Gastroesophageal sphincter (tissue), 4 donors: Measurements from ENCODE around the gene ARHGAP22. TPM values are rescaled to one million over a fixed set of nuclear protein-coding genes. Genes with fewer than 3 reads are reported as not detected.

Source experiments
- ATAC-seq: fragments of 150-250 bp; one replicate; pipeline ENCODE4 v1.9.1; 2016; ENCODE audit warnings: mild to moderate bottlenecking, moderate library complexity
- H3K27ac ChIP-seq, 4 donors: fragments of 200-600 bp; sonication (generic) in 3 of 4; 1 replicate in 3 of 4; 2 replicates in 1 of 4; pipeline ENCODE4 v1.5.1; 2016 to 2019
- H3K27me3 ChIP-seq: fragments of 200-600 bp; sonication (generic); one replicate; pipeline ENCODE4 v1.5.1; 2019
- H3K36me3 ChIP-seq, 2 donors: fragments of 200-600 bp; sonication (generic); one replicate each; pipeline ENCODE4 v1.5.1; 2019; ENCODE audit warnings: control low read depth in 1 of 2
- H3K4me1 ChIP-seq, 3 donors: fragments of 200-600 bp; sonication (generic); 1 replicate in 2 of 3; 2 replicates in 1 of 3; pipeline ENCODE4 v1.5.1; 2016 to 2019; ENCODE audit warnings: control low read depth in 2 of 3
- H3K4me3 ChIP-seq, 2 donors: fragments of 200-600 bp; sonication (generic); one replicate each; pipeline ENCODE4 v1.5.1; 2019; ENCODE audit warnings: mild to moderate bottlenecking in 1 of 2, moderate library complexity in 1 of 2
- H3K9me3 ChIP-seq, 3 donors: fragments of 200-600 bp; sonication (generic); one replicate each; pipeline ENCODE4 v1.5.1; 2017 to 2019; ENCODE audit warnings: control low read depth in 2 of 3
- CTCF ChIP-seq, 4 experiments: fragments of 200-600 bp in 2 of 4; fragments of 450-650 bp in 2 of 4; sonication (generic) in 1 of 4; IDR thresholded peaks; one replicate each; pipeline ENCODE4 v1.5.1; 2017 to 2019; ENCODE audit warnings: antibody characterized with exemption in 4 of 4, mild to moderate bottlenecking in 2 of 4, moderate library complexity in 2 of 4
- EP300 ChIP-seq: sonication (generic); formaldehyde crosslinking; IDR thresholded peaks from one replicate; pipeline ENCODE4 v1.6.1; 2017; ENCODE audit warnings: antibody characterized with exemption, mild to moderate bottlenecking
- POLR2A ChIP-seq, 2 donors: fragments of 450-650 bp; IDR thresholded peaks; one replicate each; pipeline ENCODE4 v1.6.1; 2017; ENCODE audit warnings: antibody characterized with exemption in 2 of 2, mild to moderate bottlenecking in 2 of 2, moderate library complexity in 1 of 2
- POLR2AphosphoS5 ChIP-seq: sonication (generic); formaldehyde crosslinking; IDR thresholded peaks from one replicate; pipeline ENCODE4 v1.6.1; 2017; ENCODE audit warnings: antibody characterized with exemption
- WGBS, 2 donors: methylation state at CpG; one replicate each; pipeline ENCODE4 v1.1.5; 2018; ENCODE audit warnings: low coverage in 1 of 2; 5-methylcytosine and 5-hydroxymethylcytosine counted together
- total RNA-seq, 4 donors: library from RNA; depleted of rRNA; stranded (reverse); fragments of >200 nt; gene quantifications; one replicate each; pipeline ENCODE4 v1.1.0, GENCODE V29; 2016

The ARHGAP22 gene
- total RNA-seq, 4 donors from 2014 or later, result 4.2 to 5.8 (median 5.1) TPM

DNA sequence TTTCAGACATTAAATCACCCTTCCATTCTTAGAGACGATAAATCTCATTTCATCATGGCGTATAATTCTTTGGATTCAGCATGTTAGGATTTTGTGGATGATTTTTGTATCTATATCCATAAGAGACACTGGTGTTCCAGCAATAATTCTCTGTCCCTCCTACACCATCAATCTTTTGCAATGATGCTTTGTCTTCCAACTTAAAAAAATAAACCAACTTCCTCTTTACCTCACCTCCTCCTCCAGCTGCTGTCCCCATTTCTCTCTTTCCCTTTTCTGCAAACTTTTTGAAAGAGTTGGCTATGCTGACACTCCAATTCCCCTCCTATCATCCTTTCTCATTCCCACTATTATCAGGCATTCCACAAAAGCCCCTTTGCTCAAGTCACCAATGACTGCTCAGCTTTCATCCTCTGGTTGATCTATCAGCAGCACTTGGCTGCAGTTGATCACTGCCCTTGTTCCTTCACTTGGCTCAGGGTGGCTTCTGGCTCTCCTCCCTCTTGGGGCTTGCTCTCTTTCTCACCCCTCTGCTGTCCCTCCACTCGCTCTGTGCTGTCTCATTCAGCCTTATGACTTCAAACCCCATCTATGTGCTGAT is 130.0 kb downstream of the ARHGAP22 start:
- TF ChIP-seq EP300 (no peak), CTCF (IDR thresholded peaks at IDR 0.05) (no peak), POLR2AphosphoS5 (no peak), POLR2A (IDR thresholded peaks at IDR 0.05) (no peak)
- ATAC-seq, result no peak

GRCh38 chr10:48473704-48474103 is 131.2 kb downstream of the ARHGAP22 start:
- ATAC-seq, result no peak
- H3K27ac ChIP-seq, result no peak overlapping the region
- 88 to 100% methylated on average over 2 to 3 of the region's 5 CpGs for WGBS, 2 donors
- no peak for TF ChIP-seq POLR2AphosphoS5
- TF ChIP-seq EP300, result no peak
- no peak for TF ChIP-seq POLR2A (IDR thresholded peaks at IDR 0.05)
- TF ChIP-seq CTCF (IDR thresholded peaks at IDR 0.05), result no peak
- no peaks in the 10 kb centered on the region for H3K4me1 ChIP-seq
- peaks cover 0 to 8% (median 0%) of the 10 kb centered on the region in 3 donors for H3K9me3 ChIP-seq
- H3K36me3 ChIP-seq, result no peaks in the 10 kb centered on the region
- no peak overlapping the region for H3K4me3 ChIP-seq
- peaks cover 21% of the 10 kb centered on the region for H3K27me3 ChIP-seq

More for the DNA sequence above, 130.0 kb downstream of the ARHGAP22 start:
- Histone ChIP-seq H3K9me3 (peaks cover 0 to 8% (median 0%) of the 10 kb centered on the region in 3 donors), H3K27ac (no peak overlapping the region), H3K4me1 (no peaks in the 10 kb centered on the region), H3K4me3 (no peak overlapping the region), H3K36me3 (no peaks in the 10 kb centered on the region), H3K27me3 (peaks cover 12% of the 10 kb centered on the region)
- WGBS, 2 donors, result 94% methylated on average over 3 of the region's 3 CpGs

DNA sequence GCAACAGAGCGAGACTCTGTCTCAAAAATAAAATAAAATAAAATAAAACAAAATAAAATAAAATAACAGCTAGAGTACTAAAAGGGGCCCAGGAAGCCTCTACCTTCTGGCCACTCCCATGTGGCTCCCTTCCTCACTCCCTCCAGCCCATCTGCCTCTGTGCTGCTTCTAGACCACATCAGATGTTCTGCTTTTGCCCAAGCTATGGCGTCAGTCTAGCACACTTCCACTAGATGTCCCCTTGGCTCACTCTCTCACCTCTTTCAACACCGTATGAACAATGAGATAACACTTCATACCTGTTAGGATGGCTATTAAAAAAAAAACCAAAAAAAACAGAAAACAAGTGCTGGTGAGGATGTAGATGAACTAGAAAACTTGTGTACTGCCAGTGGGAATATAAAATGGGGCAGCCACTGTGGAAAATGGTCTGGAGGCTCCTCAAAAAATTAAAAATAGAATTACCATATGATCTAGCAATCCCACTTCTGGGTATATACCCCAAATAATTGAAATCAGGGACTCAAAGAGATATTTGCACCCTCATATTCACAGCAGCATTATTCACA is 132.3 kb downstream of the ARHGAP22 start:
- no peak for TF ChIP-seq EP300
- no peak for TF ChIP-seq POLR2A (IDR thresholded peaks at IDR 0.05)
- TF ChIP-seq POLR2AphosphoS5, result no peak
- TF ChIP-seq CTCF (IDR thresholded peaks at IDR 0.05), result no peak
- no peak for ATAC-seq
- Histone ChIP-seq H3K27me3 (peaks cover 32% of the 10 kb centered on the region), H3K27ac (no peak overlapping the region), H3K4me1 (no peaks in the 10 kb centered on the region), H3K4me3 (no peak overlapping the region), H3K9me3 (peaks cover 0 to 8% (median 0%) of the 10 kb centered on the region in 3 donors), H3K36me3 (no peaks in the 10 kb centered on the region)
- 67 to 84% methylated on average over 2 to 3 of the region's 3 CpGs for WGBS, 2 donors

GRCh38 chr10:48470893-48471805 is 133.7 kb downstream of the ARHGAP22 start:
- 80 to 86% methylated on average over 2 of the region's 8 CpGs for WGBS, 2 donors
- peaks cover 44% of the 10 kb centered on the region for H3K27me3 ChIP-seq
- H3K4me1 ChIP-seq, result peaks cover 0 to 6% (median 0%) of the 10 kb centered on the region in 3 donors
- H3K27ac ChIP-seq, result no peak overlapping the region
- TF ChIP-seq CTCF (IDR thresholded peaks at IDR 0.05), result no peak
- TF ChIP-seq POLR2A (IDR thresholded peaks at IDR 0.05), result no peak
- TF ChIP-seq POLR2AphosphoS5, result no peak
- no peak for TF ChIP-seq EP300
- peaks cover 0 to 8% (median 0%) of the 10 kb centered on the region in 3 donors for H3K9me3 ChIP-seq
- no peak for ATAC-seq
- H3K4me3 ChIP-seq, result no peak overlapping the region
- no peaks in the 10 kb centered on the region for H3K36me3 ChIP-seq
